ENCODE measurements around the gene VCX2.
"Not testable (repeated sequence)": the region's sequence is repeated elsewhere in the genome, so short reads cannot be mapped to it uniquely, and the experiment has no call there.

Gene VCX2

GRCh38 chrX:8171169-8171568, at the start of gene VCX2:
Gene VCX2 (minus strand): TSS chrX:8171267. CDS start chrX:8170643, 624 bp downstream.
- not testable (repeated sequence) for DNase-seq (ENCODE audit: low read depth); H3K4me3 ChIP-seq (ENCODE audit: low read depth, low read length)

- no peak for TF ChIP-seq CTCF (IDR thresholded peaks at IDR 0.05; ENCODE audit: control insufficient read depth, extremely low read depth, insufficient read depth)
- no peak overlapping the region for H3K4me3 ChIP-seq (ENCODE audit: low read depth, low read length)
- DNase-seq (ENCODE audit: low read depth), result no peak
These were observed 33.9 kb upstream of the VCX2 start for GRCh38 chrX:8204943-8205342.

- TF ChIP-seq CTCF (IDR thresholded peaks at IDR 0.05; ENCODE audit: control insufficient read depth, extremely low read depth, insufficient read depth), result no peak
- H3K4me3 ChIP-seq (ENCODE audit: low read depth, low read length), result no peak overlapping the region
- DNase-seq (ENCODE audit: low read depth), result no peak
These were observed 33.3 kb upstream of the VCX2 start for GRCh38 chrX:8204169-8204935.

GRCh38 chrX:8201896-8202331, 30.8 kb upstream of the VCX2 start:
- TF ChIP-seq CTCF (IDR thresholded peaks at IDR 0.05; ENCODE audit: control insufficient read depth, extremely low read depth, insufficient read depth), result no peak
- H3K4me3 ChIP-seq (ENCODE audit: low read depth, low read length), result no peak overlapping the region
- DNase-seq (ENCODE audit: low read depth), result no peak

GRCh38 chrX:8196776-8197175, 25.7 kb upstream of the VCX2 start:
- no peak for DNase-seq (ENCODE audit: low read depth)
- no peak for TF ChIP-seq CTCF (IDR thresholded peaks at IDR 0.05; ENCODE audit: control insufficient read depth, extremely low read depth, insufficient read depth)

GRCh38 chrX:8194216-8194615, 23.1 kb upstream of the VCX2 start:
- no peak for TF ChIP-seq CTCF (IDR thresholded peaks at IDR 0.05; ENCODE audit: control insufficient read depth, extremely low read depth, insufficient read depth)
- H3K4me3 ChIP-seq (ENCODE audit: low read depth, low read length), result no peak overlapping the region
- no peak for DNase-seq (ENCODE audit: low read depth)

More at GRCh38 chrX:8196776-8197175, 25.7 kb upstream of the VCX2 start:
- no peak overlapping the region for H3K4me3 ChIP-seq (ENCODE audit: low read depth, low read length)

- no peak for TF ChIP-seq CTCF (IDR thresholded peaks at IDR 0.05; ENCODE audit: control insufficient read depth, extremely low read depth, insufficient read depth)
- DNase-seq (ENCODE audit: low read depth), result no peak
- no peak overlapping the region for H3K4me3 ChIP-seq (ENCODE audit: low read depth, low read length)
These were observed 21.2 kb upstream of the VCX2 start for GRCh38 chrX:8192276-8192675.
